Breast epithelium (tissue), 4 donors: Measurements from ENCODE around the gene NEDD1. TPM values are rescaled to one million over a fixed set of nuclear protein-coding genes. Genes with fewer than 3 reads are reported as not detected.
A peak's percentile ranks its signal among the peaks of the same experiment; 100 is the strongest.

Source experiments
- DNase-seq, 2 donors: peaks; one replicate each; pipeline ENCODE4 v3.0.0-alpha.2; 2019; ENCODE audit warnings: low spot score in 2 of 2
- H3K27ac ChIP-seq, 2 donors: fragments of 200-600 bp; sonication (generic) in 1 of 2; one replicate each; pipeline ENCODE4 v1.5.1; 2016 to 2019; ENCODE audit warnings: mild to moderate bottlenecking in 1 of 2
- H3K27me3 ChIP-seq, 2 donors: fragments of 200-600 bp; sonication (generic) in 1 of 2; one replicate each; pipeline versions ENCODE4 v1.5.1 to v1.6.0; 2017 to 2019; ENCODE audit warnings: control low read depth in 1 of 2, mild to moderate bottlenecking in 1 of 2
- H3K36me3 ChIP-seq: fragments of 200-600 bp; one replicate; pipeline ENCODE4 v1.5.1; 2019
- H3K4me1 ChIP-seq, 2 donors: fragments of 200-600 bp; sonication (generic); one replicate each; pipeline ENCODE4 v1.5.1; 2016 to 2019; ENCODE audit warnings: control low read depth in 1 of 2
- H3K4me3 ChIP-seq, 3 donors: fragments of 200-600 bp; sonication (generic); 1 replicate in 2 of 3; 2 replicates in 1 of 3; pipeline ENCODE4 v1.5.1; 2016 to 2019; ENCODE audit warnings: mild to moderate bottlenecking in 3 of 3, moderate library complexity in 2 of 3
- H3K9me3 ChIP-seq, 2 donors: fragments of 200-600 bp; sonication (generic) in 1 of 2; one replicate each; pipeline ENCODE4 v1.5.1; 2016 to 2019; ENCODE audit warnings: control low read depth in 1 of 2
- CTCF ChIP-seq, 3 donors: fragments of 450-650 bp; IDR thresholded peaks; one replicate each; pipeline ENCODE4 v1.5.1; 2016 to 2017; ENCODE audit warnings: antibody characterized with exemption in 3 of 3, mild to moderate bottlenecking in 3 of 3, moderate library complexity in 3 of 3
- POLR2A ChIP-seq: fragments of 450-650 bp; IDR thresholded peaks from one replicate; pipeline ENCODE4 v1.6.1; 2016; ENCODE audit warnings: antibody characterized with exemption, mild to moderate bottlenecking, moderate library complexity
- POLR2AphosphoS5 ChIP-seq, 3 donors: sonication (generic); formaldehyde crosslinking; IDR thresholded peaks; one replicate each; pipeline ENCODE4 v1.6.1; 2017; ENCODE audit warnings: antibody characterized with exemption in 3 of 3
- intact Hi-C: fragments of 100-400 bp; cut with DNase I; formaldehyde crosslinking; loops from one replicate; pipeline ENCODE4 v1.15.1; 2023; ENCODE audit warnings: low total_unique reads
- total RNA-seq, 3 donors: library from RNA; depleted of rRNA; stranded (reverse); fragments of >200 nt; gene quantifications; one replicate each; pipeline ENCODE4 v1.1.0, GENCODE V29; 2016

NEDD1 gene
- total RNA-seq, 3 donors from 2014 or later, result 11.5 to 26.8 (median 19.0) TPM

- no peak overlapping the region for H3K27ac ChIP-seq
- H3K4me1 ChIP-seq, result no peaks in the 10 kb centered on the region
- intact Hi-C loops, result no loop called here
These were observed 79.9 kb downstream of the NEDD1 start for GRCh38 chr12:96986883-96987523.

GRCh38 chr12:96988919-96989318 lies 81.9 kb downstream of the NEDD1 start:
- Histone ChIP-seq H3K36me3 (no peaks in the 10 kb centered on the region), H3K4me1 (no peaks in the 10 kb centered on the region), H3K9me3 (no peaks in the 10 kb centered on the region), H3K27me3 (no peaks in the 10 kb centered on the region), H3K4me3 (no peak overlapping the region), H3K27ac (no peak overlapping the region)
- no peak for TF ChIP-seq POLR2A
- TF ChIP-seq POLR2AphosphoS5 (IDR thresholded peaks at IDR 0.05), result no peak
- TF ChIP-seq CTCF (IDR thresholded peaks at IDR 0.05), result no peak
- intact Hi-C loops, result no loop called here
- DNase-seq, result no peak

More at GRCh38 chr12:96986883-96987523, 79.9 kb downstream of the NEDD1 start:
- Histone ChIP-seq H3K9me3 (no peaks in the 10 kb centered on the region), H3K27me3 (no peaks in the 10 kb centered on the region), H3K4me3 (no peak overlapping the region), H3K36me3 (no peaks in the 10 kb centered on the region)
- TF ChIP-seq CTCF (IDR thresholded peaks at IDR 0.05) (peak in 2 of 3 donors; percentile 32 to 43), POLR2A (no peak)
- DNase-seq, result no peak

GRCh38 chr12:96989916-96990315 lies 82.9 kb downstream of the NEDD1 start:
- no peaks in the 10 kb centered on the region for H3K36me3 ChIP-seq
- no peaks in the 10 kb centered on the region for H3K9me3 ChIP-seq
- H3K27me3 ChIP-seq, result no peaks in the 10 kb centered on the region
- no peak for TF ChIP-seq POLR2A
- TF ChIP-seq CTCF (IDR thresholded peaks at IDR 0.05), result peak in 1 of 3 donors; percentile 34
- TF ChIP-seq POLR2AphosphoS5 (IDR thresholded peaks at IDR 0.05), result no peak
- DNase-seq, result no peak
- H3K4me3 ChIP-seq, result no peak overlapping the region
- no peak overlapping the region for H3K27ac ChIP-seq
- intact Hi-C loops, result no loop called here
- no peaks in the 10 kb centered on the region for H3K4me1 ChIP-seq

- no peak for TF ChIP-seq CTCF (IDR thresholded peaks at IDR 0.05)
These were observed 87.8 kb downstream of the NEDD1 start for GRCh38 chr12:96994900-96995299.

GRCh38 chr12:96995861-96996260 lies 88.8 kb downstream of the NEDD1 start:
- no peak overlapping the region for H3K4me3 ChIP-seq
- DNase-seq, result no peak
- H3K36me3 ChIP-seq, result no peaks in the 10 kb centered on the region
- TF ChIP-seq POLR2A, result no peak
- TF ChIP-seq POLR2AphosphoS5 (IDR thresholded peaks at IDR 0.05), result no peak
- TF ChIP-seq CTCF (IDR thresholded peaks at IDR 0.05), result no peak
- H3K27me3 ChIP-seq, result no peaks in the 10 kb centered on the region
- H3K27ac ChIP-seq, result no peak overlapping the region
- no peaks in the 10 kb centered on the region for H3K4me1 ChIP-seq
- H3K9me3 ChIP-seq, result no peaks in the 10 kb centered on the region
- intact Hi-C loops, result no loop called here

More at GRCh38 chr12:96994900-96995299, 87.8 kb downstream of the NEDD1 start:
- intact Hi-C loops, result no loop called here
- H3K4me1 ChIP-seq, result no peaks in the 10 kb centered on the region
- peak overlapping the region; percentile 3 to 31 for H3K27ac ChIP-seq
- no peaks in the 10 kb centered on the region for H3K27me3 ChIP-seq
- peak in 1 of 2 donors; percentile 43 for DNase-seq
- H3K4me3 ChIP-seq, result peak overlapping the region in 1 of 3 donors; percentile 13
- no peaks in the 10 kb centered on the region for H3K9me3 ChIP-seq
- no peaks in the 10 kb centered on the region for H3K36me3 ChIP-seq
